AG04450 (cell line): ENCODE measurements around the gene CDH15. TPM values are rescaled to one million over a fixed set of nuclear protein-coding genes. Genes with fewer than 3 reads are reported as not detected.

Experiments
- CTCF ChIA-PET: fragments of 300-600, 350-600 bp; formaldehyde crosslinking; extraction: SDS; loops from one replicate; lab custom pipeline; 2022; ENCODE audit warnings: antibody characterized with exemption, inconsistent platforms; lab: Charles Lee
- POLR2A ChIA-PET: fragments of 350-600 bp; formaldehyde crosslinking; extraction: SDS; loops from one replicate; lab custom pipeline; 2021; ENCODE audit warnings: antibody characterized with exemption, inconsistent platforms; lab: Yijun Ruan, JAX
- DNase-seq: peaks from one replicate; pipeline ENCODE4 v3.0.0-alpha.2; 2011; ENCODE audit warnings: low read depth, low spot score
- H3K27ac ChIP-seq: one replicate; pipeline ENCODE4 v1.5.1; 2012; ENCODE audit warnings: low read depth, low read length, control low read depth
- H3K27me3 ChIP-seq: one replicate; pipeline ENCODE4 v1.6.0; 2012; ENCODE audit warnings: low read length; ENCODE audit not compliant: control insufficient read depth, insufficient read depth
- H3K4me3 ChIP-seq: 2 replicates; pipeline ENCODE4 v1.5.1; 2011; ENCODE audit warnings: mild to moderate bottlenecking, low read depth, low read length, control low read depth
- H3K9me3 ChIP-seq: 2 replicates; pipeline ENCODE4 v1.5.1; 2012; ENCODE audit warnings: low read length; ENCODE audit not compliant: control insufficient read depth, insufficient read depth
- polyA plus RNA-seq: library from polyadenylated mRNA; depleted of rRNA; stranded (reverse); fragments of >200 nt; gene quantifications from 2 replicates; pipeline ENCODE4 v1.2.3, GENCODE V29; 2011
- TF ChIP-seq, protein P1 (sequence below): IDR thresholded peaks from 2 replicates; pipeline ENCODE4 v1.5.1; 2011; ENCODE audit warnings: low read depth, low read length, control low read depth, inconsistent platforms

CDH15 gene
- polyA plus RNA-seq, 1 experiment, result 0.12 TPM

DNA sequence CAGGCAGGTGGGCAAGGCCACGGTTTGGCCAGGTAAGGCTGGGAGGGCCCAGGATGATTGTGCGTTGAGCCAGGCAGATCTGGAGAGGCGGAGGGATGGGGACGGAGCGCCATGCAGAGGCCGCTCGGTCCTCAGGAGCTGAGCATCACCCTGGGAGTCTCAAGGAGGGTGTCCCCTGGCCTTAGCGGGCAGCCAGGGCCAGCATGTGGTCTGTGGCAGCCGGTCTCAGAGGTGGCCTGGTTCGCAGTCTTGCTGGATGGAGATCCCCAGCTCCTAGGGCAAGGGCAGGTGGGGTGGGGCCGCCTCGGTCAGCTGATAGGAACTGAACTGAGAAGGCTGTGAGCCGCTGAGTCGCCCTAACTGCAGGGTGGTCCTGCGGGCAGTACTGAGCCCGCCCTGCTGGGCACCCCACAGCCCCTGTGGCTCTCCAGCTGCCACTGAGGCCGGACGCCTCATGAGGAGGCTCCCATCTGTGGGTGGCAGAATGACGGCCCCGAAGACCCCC lies 11.6 kb upstream of the CDH15 start:
- TF ChIP-seq, protein P1, sequence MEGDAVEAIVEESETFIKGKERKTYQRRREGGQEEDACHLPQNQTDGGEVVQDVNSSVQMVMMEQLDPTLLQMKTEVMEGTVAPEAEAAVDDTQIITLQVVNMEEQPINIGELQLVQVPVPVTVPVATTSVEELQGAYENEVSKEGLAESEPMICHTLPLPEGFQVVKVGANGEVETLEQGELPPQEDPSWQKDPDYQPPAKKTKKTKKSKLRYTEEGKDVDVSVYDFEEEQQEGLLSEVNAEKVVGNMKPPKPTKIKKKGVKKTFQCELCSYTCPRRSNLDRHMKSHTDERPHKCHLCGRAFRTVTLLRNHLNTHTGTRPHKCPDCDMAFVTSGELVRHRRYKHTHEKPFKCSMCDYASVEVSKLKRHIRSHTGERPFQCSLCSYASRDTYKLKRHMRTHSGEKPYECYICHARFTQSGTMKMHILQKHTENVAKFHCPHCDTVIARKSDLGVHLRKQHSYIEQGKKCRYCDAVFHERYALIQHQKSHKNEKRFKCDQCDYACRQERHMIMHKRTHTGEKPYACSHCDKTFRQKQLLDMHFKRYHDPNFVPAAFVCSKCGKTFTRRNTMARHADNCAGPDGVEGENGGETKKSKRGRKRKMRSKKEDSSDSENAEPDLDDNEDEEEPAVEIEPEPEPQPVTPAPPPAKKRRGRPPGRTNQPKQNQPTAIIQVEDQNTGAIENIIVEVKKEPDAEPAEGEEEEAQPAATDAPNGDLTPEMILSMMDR, result no peak
- H3K9me3 ChIP-seq, result peaks cover 40% of the 10 kb centered on the region
- no peak overlapping the region for H3K27ac ChIP-seq
- CTCF ChIA-PET, result no interaction called here
- POLR2A ChIA-PET, result interaction anchor here (0.6 kb wide), 1 partner anchor 523 kb away, joined by 3 read pairs; no protein-coding TSS in a partner anchor
- H3K4me3 ChIP-seq, result no peak overlapping the region
- H3K27me3 ChIP-seq, result peaks cover 10% of the 10 kb centered on the region
- DNase-seq, result no peak

DNA sequence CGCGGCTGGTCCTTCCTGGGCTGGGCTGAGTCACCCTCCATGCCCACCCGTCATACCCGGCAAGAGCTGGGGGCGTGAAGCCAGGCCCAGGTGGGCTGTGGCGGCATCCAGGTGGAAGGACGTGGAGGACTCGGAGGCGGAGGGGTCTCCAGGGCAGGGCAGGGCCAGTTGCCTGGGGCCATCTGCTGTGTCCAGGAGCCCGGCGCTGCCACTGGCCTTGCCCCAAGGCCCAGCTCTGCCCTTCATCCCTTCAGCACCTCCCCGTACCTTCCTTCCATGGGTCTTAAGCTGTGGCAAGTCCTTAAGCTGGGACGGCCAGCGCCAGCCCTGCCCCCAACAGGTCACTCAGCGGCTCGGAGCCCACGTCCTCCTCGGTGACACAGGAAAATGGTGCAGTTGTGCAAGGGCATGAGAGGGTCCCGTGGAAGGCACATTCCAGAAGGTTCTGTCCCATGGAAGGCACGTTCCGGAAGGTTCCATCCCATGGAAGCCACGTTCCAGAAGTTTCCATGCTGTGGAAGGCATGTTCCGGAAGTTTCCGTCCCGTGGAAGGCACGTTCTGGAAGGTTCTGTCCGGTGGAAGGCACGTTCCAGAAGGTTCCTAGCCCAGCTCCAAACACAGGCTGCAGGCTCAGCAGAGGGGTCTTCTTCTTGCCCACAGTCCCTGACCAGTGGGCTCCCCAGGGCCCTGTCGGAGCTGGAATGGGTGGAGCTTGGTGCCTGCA lies 10.4 kb upstream of the CDH15 start:
- ChIA-PET CTCF (interaction anchor here (0.6 kb wide), 1 partner anchor 22 kb away, joined by 5 read pairs; no protein-coding TSS in a partner anchor), POLR2A (interaction anchor here (0.6 kb wide), 1 partner anchor 41 kb away, joined by 3 read pairs; no protein-coding TSS in a partner anchor)
- H3K27ac ChIP-seq, result no peak overlapping the region
- TF ChIP-seq, protein P1, result no peak
- H3K27me3 ChIP-seq, result peaks cover 14% of the 10 kb centered on the region
- DNase-seq, result no peak
- H3K9me3 ChIP-seq, result peaks cover 40% of the 10 kb centered on the region
- H3K4me3 ChIP-seq, result no peak overlapping the region

DNA sequence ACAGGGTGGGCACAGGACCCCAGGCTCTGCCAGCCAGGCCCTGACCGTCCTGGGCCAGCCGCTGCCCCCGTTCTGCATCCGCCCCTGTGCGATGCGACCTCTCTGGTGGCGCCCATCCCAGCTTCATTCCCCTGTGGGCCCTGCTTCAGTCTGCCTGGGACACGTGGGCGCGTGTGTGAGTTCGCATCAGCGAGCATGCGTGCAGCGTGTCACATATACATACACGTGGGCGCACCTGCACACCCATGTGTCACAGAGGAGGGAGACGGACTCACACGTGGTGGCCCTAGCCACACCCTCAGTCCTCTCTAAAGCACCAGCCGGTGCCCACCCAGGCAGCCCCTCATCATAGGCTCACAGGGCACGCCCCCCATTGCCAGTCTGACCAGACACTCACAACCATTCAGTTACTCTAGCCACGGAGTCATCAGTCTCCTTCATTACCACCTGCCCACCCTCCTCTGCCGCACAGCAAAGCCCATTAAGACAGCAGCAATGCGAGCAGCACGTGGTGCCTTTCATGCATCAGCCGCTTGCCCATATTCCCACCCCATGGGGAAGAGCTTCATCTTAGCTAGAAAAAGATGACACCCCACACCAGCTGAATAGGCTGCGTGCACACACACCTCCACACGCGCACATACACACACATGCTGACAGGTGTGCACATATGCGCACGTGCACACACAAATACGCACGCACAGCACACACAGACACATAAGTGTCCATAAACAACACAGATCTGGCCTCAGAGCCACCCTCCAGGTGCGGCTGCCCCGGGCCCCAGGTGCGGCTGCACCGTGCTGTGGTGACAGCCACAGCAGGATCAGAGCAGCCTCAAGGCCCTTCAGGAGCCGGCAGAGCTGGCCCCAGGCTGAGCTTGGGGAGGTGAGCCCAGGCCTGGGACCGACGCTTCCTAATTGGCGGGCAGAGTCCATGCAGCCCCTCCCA lies 9.5 kb upstream of the CDH15 start:
- TF ChIP-seq, protein P1, result no peak
- H3K9me3 ChIP-seq, result peaks cover 36% of the 10 kb centered on the region
- H3K27me3 ChIP-seq, result peaks cover 18% of the 10 kb centered on the region
- no peak overlapping the region for H3K27ac ChIP-seq
- ChIA-PET POLR2A (interaction anchor here (0.6 kb wide), 1 partner anchor 40 kb away, joined by 3 read pairs; no protein-coding TSS in a partner anchor), CTCF (no interaction called here)
- no peak for DNase-seq
- no peak overlapping the region for H3K4me3 ChIP-seq

DNA sequence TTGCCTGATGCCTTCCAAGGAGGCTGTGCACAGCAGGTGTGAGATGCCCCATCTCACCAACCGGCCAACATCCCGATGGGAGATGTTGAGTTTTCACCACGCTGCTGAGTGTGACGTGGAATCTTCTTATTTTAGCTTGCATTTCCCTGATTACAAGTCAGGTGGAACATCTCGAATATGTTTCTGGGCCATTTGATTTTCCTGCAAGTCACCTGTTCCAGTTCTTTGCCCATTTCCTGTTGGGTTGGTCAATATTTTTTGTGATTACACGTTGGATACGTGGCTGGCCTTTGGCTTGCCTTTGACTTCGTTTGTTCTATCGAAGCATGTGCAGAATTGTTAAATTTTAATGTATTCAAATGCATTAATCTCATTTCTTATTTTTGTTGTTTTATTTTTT lies 8.3 kb upstream of the CDH15 start:
- Histone ChIP-seq H3K4me3 (no peak overlapping the region), H3K9me3 (peaks cover 34% of the 10 kb centered on the region), H3K27ac (no peak overlapping the region), H3K27me3 (peaks cover 21% of the 10 kb centered on the region)
- TF ChIP-seq, protein P1, result no peak
- CTCF ChIA-PET, result no interaction called here
- no peak for DNase-seq
- POLR2A ChIA-PET, result no interaction called here
